ENCODE data around the gene SLC25A51. TPM values are rescaled to one million over a fixed set of nuclear protein-coding genes. Genes with fewer than 3 reads are reported as not detected.

The SLC25A51 gene
- polyA plus RNA-seq, 1 donor from 2014 or later = 26.8 TPM

GRCh38 chr9:37948417-37948980 is 44.6 kb upstream of the SLC25A51 start:
- no peak overlapping the region for H3K9ac ChIP-seq (ENCODE audit: low read length)
- no peak overlapping the region for H3K4me3 ChIP-seq (ENCODE audit: low read length)
- H3K27me3 ChIP-seq (ENCODE audit: insufficient read depth, low read depth, low read length) = no peaks in the 10 kb centered on the region
- no peak overlapping the region for H3K27ac ChIP-seq (ENCODE audit: low read length)
- TF ChIP-seq SMC3 (conservative IDR thresholded peaks at IDR 0.05; ENCODE audit: poor library complexity) = no peak
- no peak for TF ChIP-seq TAF1 (IDR thresholded peaks at IDR 0.05; ENCODE audit: low read depth)
- TF ChIP-seq, protein P1, sequence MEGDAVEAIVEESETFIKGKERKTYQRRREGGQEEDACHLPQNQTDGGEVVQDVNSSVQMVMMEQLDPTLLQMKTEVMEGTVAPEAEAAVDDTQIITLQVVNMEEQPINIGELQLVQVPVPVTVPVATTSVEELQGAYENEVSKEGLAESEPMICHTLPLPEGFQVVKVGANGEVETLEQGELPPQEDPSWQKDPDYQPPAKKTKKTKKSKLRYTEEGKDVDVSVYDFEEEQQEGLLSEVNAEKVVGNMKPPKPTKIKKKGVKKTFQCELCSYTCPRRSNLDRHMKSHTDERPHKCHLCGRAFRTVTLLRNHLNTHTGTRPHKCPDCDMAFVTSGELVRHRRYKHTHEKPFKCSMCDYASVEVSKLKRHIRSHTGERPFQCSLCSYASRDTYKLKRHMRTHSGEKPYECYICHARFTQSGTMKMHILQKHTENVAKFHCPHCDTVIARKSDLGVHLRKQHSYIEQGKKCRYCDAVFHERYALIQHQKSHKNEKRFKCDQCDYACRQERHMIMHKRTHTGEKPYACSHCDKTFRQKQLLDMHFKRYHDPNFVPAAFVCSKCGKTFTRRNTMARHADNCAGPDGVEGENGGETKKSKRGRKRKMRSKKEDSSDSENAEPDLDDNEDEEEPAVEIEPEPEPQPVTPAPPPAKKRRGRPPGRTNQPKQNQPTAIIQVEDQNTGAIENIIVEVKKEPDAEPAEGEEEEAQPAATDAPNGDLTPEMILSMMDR (IDR thresholded peaks at IDR 0.05; ENCODE audit: poor library complexity, severe bottlenecking) = no peak
- TF ChIP-seq EP300 (conservative IDR thresholded peaks at IDR 0.05; ENCODE audit: poor library complexity, severe bottlenecking) = no peak
- TF ChIP-seq, protein P2, sequence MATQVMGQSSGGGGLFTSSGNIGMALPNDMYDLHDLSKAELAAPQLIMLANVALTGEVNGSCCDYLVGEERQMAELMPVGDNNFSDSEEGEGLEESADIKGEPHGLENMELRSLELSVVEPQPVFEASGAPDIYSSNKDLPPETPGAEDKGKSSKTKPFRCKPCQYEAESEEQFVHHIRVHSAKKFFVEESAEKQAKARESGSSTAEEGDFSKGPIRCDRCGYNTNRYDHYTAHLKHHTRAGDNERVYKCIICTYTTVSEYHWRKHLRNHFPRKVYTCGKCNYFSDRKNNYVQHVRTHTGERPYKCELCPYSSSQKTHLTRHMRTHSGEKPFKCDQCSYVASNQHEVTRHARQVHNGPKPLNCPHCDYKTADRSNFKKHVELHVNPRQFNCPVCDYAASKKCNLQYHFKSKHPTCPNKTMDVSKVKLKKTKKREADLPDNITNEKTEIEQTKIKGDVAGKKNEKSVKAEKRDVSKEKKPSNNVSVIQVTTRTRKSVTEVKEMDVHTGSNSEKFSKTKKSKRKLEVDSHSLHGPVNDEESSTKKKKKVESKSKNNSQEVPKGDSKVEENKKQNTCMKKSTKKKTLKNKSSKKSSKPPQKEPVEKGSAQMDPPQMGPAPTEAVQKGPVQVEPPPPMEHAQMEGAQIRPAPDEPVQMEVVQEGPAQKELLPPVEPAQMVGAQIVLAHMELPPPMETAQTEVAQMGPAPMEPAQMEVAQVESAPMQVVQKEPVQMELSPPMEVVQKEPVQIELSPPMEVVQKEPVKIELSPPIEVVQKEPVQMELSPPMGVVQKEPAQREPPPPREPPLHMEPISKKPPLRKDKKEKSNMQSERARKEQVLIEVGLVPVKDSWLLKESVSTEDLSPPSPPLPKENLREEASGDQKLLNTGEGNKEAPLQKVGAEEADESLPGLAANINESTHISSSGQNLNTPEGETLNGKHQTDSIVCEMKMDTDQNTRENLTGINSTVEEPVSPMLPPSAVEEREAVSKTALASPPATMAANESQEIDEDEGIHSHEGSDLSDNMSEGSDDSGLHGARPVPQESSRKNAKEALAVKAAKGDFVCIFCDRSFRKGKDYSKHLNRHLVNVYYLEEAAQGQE (IDR thresholded peaks at IDR 0.05; ENCODE audit: borderline replicate concordance) = no peak
- no peak for TF ChIP-seq EZH2 (IDR thresholded peaks at IDR 0.05; ENCODE audit: borderline replicate concordance, insufficient read depth, low read length, poor library complexity, severe bottlenecking)
- no peak for TF ChIP-seq MXI1 (conservative IDR thresholded peaks at IDR 0.05; ENCODE audit: poor library complexity, severe bottlenecking)
- no peak for TF ChIP-seq POLR2AphosphoS5 (IDR thresholded peaks at IDR 0.05)
- no peaks in the 10 kb centered on the region for H4K20me1 ChIP-seq (ENCODE audit: insufficient read depth)
- H3K9me2 ChIP-seq (ENCODE audit: insufficient read depth, low read length) = no peaks in the 10 kb centered on the region
- H2AFZ ChIP-seq (ENCODE audit: low read depth, low read length) = no peak overlapping the region
- no peaks in the 10 kb centered on the region for H3K9me3 ChIP-seq (ENCODE audit: low read length)
- no peaks in the 10 kb centered on the region for H3F3A ChIP-seq (ENCODE audit: insufficient read depth, low read length, poor library complexity, severe bottlenecking)
- H3K79me2 ChIP-seq (replicated peaks; ENCODE audit: insufficient read depth, low read length) = no peaks in the 10 kb centered on the region
- no peaks in the 10 kb centered on the region for H3K36me3 ChIP-seq (ENCODE audit: insufficient read depth, low read length)
- no peak overlapping the region for H3K4me2 ChIP-seq (ENCODE audit: low read length)

- Histone ChIP-seq H3K9ac (ENCODE audit: low read length) (no peak overlapping the region), H3K4me2 (ENCODE audit: low read length) (no peak overlapping the region), H3K9me3 (ENCODE audit: low read length) (no peaks in the 10 kb centered on the region), H3K36me3 (ENCODE audit: insufficient read depth, low read length) (no peaks in the 10 kb centered on the region), H3K27ac (ENCODE audit: low read length) (no peak overlapping the region), H2AFZ (ENCODE audit: low read depth, low read length) (no peak overlapping the region), H3K9me2 (ENCODE audit: insufficient read depth, low read length) (no peaks in the 10 kb centered on the region), H3K79me2 (replicated peaks; ENCODE audit: insufficient read depth, low read length) (no peaks in the 10 kb centered on the region), H3K4me3 (ENCODE audit: low read length) (no peak overlapping the region), H3F3A (ENCODE audit: insufficient read depth, low read length, poor library complexity, severe bottlenecking) (no peaks in the 10 kb centered on the region), H4K20me1 (ENCODE audit: insufficient read depth) (no peaks in the 10 kb centered on the region), H3K27me3 (ENCODE audit: insufficient read depth, low read depth, low read length) (no peaks in the 10 kb centered on the region)
- TF ChIP-seq POLR2AphosphoS5 (IDR thresholded peaks at IDR 0.05) (no peak), RAD21 (conservative IDR thresholded peaks at IDR 0.05) (no peak), EZH2 (IDR thresholded peaks at IDR 0.05; ENCODE audit: borderline replicate concordance, insufficient read depth, low read length, poor library complexity, severe bottlenecking) (no peak), MXI1 (conservative IDR thresholded peaks at IDR 0.05; ENCODE audit: poor library complexity, severe bottlenecking) (no peak), TAF1 (IDR thresholded peaks at IDR 0.05; ENCODE audit: low read depth) (no peak), SMC3 (conservative IDR thresholded peaks at IDR 0.05; ENCODE audit: poor library complexity) (no peak), EP300 (conservative IDR thresholded peaks at IDR 0.05; ENCODE audit: poor library complexity, severe bottlenecking) (no peak)
- TF ChIP-seq, protein P2 (IDR thresholded peaks at IDR 0.05; ENCODE audit: borderline replicate concordance) = no peak
- TF ChIP-seq, protein P1 (IDR thresholded peaks at IDR 0.05; ENCODE audit: poor library complexity, severe bottlenecking) = no peak
These were observed 44.0 kb upstream of the SLC25A51 start for GRCh38 chr9:37947977-37948376.
